ENCODE measurements around the gene ABI2. TPM values are rescaled to one million over a fixed set of nuclear protein-coding genes. Genes with fewer than 3 reads are reported as not detected.

Gene ABI2
- polyA plus RNA-seq, 1 of the 3 experiments (the other 2 are of a cell fraction): 51.5 TPM

DNA sequence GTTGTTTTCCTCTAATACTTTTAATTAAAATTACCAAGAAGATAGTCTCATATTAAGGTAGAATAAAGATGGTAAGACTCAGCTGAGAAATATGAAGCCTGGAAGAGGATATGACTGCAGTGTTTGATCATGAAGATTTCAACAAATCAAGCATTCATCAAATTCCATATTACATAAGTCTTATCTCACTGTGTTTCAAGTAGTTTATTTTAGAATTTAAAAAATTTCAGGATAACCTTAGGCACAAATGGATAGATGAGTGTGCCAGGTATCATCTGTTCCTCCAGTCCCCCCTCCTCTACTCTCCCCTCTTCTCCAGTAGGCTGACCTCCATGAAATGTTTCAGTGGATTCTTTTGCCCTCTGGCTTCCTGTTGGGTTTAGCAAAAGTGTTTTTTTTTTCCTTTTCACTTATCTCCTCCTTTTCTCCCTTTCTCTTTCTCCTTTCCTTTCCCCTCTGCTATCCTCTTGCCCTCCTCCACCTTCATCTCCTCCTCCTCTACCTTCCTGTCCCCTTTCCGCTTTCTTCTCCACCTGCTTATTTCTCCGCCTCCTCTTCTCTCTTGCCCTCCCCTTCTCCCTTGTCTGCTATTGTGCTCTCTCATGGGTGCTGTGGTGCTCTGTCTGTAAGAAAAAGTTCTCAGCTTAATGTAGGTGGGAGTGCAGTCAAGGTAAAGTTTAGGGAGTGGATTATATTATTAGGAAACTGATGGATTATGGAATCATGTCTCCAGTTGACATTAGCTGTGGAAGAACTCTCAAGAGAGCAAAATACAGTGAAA, 72.8 kb downstream of the ABI2 start:
- peak overlapping the region; percentile 47; the same call in 1 of the 2 replicates for H3K9ac ChIP-seq
- H3K4me1 ChIP-seq (ENCODE audit: control insufficient read depth in 1 of 2, insufficient read depth in 2 of 2, low read depth in 1 of 2, low read length in 1 of 2): peaks cover 2 to 22% of the 10 kb centered on the region in 2 experiments; a peak in 3 of 4 replicates
- H3K79me2 ChIP-seq (ENCODE audit: insufficient read depth): peaks cover 57% of the 10 kb centered on the region
- 96% methylated on average over 2 of the region's 2 CpGs for WGBS (ENCODE audit: low lambda C conversion rate)
- peak overlapping the region in 1 of 2 experiments; percentile 81; a peak in 3 of 4 replicates for H3K27ac ChIP-seq (ENCODE audit: low read depth in 2 of 2, low read length in 1 of 2)
- ChIA-PET POLR2A (no interaction called here), CTCF (interaction anchor here (1.0 kb wide), 1 partner anchor 11 kb away, joined by 3 read pairs; no protein-coding TSS in a partner anchor)
- no peak for TF ChIP-seq IRF3 (IDR thresholded peaks at IDR 0.05; ENCODE audit: low read depth, low read length)
- peak; percentile 55; the same call in 1 of the 2 replicates for TF ChIP-seq JUND (IDR thresholded peaks at IDR 0.05)
- TF ChIP-seq TCF12 (IDR thresholded peaks at IDR 0.05): peak; percentile 54
- no peak for TF ChIP-seq FOXJ3 (CRISPR knock-in tag; IDR thresholded peaks at IDR 0.05)
- peak in 1 of 2 experiments; percentile 41; a peak in 1 of 4 replicates for TF ChIP-seq EP300 (IDR thresholded peaks at IDR 0.05; ENCODE audit: borderline replicate concordance in 1 of 2, low read depth in 1 of 2, low read length in 1 of 2)
- TF ChIP-seq GATA2 (CRISPR knock-in tag; IDR thresholded peaks at IDR 0.05): no peak
- no peak for TF ChIP-seq ZBTB33 (IDR thresholded peaks at IDR 0.05; ENCODE audit: borderline replicate concordance, low read depth)
- TF ChIP-seq GABPA (IDR thresholded peaks at IDR 0.05; ENCODE audit: low read depth): no peak
- peak; percentile 78 for TF ChIP-seq TEAD4 (IDR thresholded peaks at IDR 0.05; ENCODE audit: borderline replicate concordance, insufficient read depth)
- TF ChIP-seq CTCF (IDR thresholded peaks at IDR 0.05): no peak
- TF ChIP-seq FOSL2 (IDR thresholded peaks at IDR 0.05; ENCODE audit: borderline replicate concordance, low read depth): peak; percentile 48; the same call in 1 of the 2 replicates
- TF ChIP-seq TAF1 (IDR thresholded peaks at IDR 0.05; ENCODE audit: borderline replicate concordance, low read depth, low read length): no peak
- no peak for TF ChIP-seq CHD2 (IDR thresholded peaks at IDR 0.05; ENCODE audit: low read length, partially characterized antibody)
- TF ChIP-seq SIN3A (IDR thresholded peaks at IDR 0.05; ENCODE audit: borderline replicate concordance, low read depth, low read length): no peak
- TF ChIP-seq PBX3 (IDR thresholded peaks at IDR 0.05): peak; percentile 56
- H3F3A ChIP-seq (replicated peaks; ENCODE audit: insufficient read depth): peaks cover 52% of the 10 kb centered on the region
- H3K27me3 ChIP-seq (ENCODE audit: insufficient read depth): no peaks in the 10 kb centered on the region
- no peaks in the 10 kb centered on the region for H4K20me1 ChIP-seq (ENCODE audit: insufficient read depth)
- no peak overlapping the region for H2AFZ ChIP-seq (ENCODE audit: low read depth)
- H3K4me2 ChIP-seq: peak overlapping the region; percentile 64
- peaks cover 26 to 64% of the 10 kb centered on the region in 2 experiments for H3K36me3 ChIP-seq (replicated peaks in 1 of 2; ENCODE audit: control insufficient read depth in 1 of 2, insufficient read depth in 2 of 2, low read length in 1 of 2)
- no peaks in the 10 kb centered on the region for H3K9me3 ChIP-seq
- no peak overlapping the region; a peak in 1 of 4 replicates for H3K4me3 ChIP-seq (ENCODE audit: low read depth in 2 of 2, low read length in 1 of 2)
- H3K9me2 ChIP-seq: no peaks in the 10 kb centered on the region
- DNase-seq: no peak
